Ovary (tissue), 9 donors: Measurements from ENCODE around the gene C3orf20. TPM values are rescaled to one million over a fixed set of nuclear protein-coding genes. Genes with fewer than 3 reads are reported as not detected.

ENCODE experiments used
- DNase-seq, 5 donors: peaks; one replicate each; pipeline ENCODE4 v3.0.0-alpha.2; 2019 to 2020
- H3K27ac ChIP-seq, 2 donors: fragments of 200-600 bp; one replicate each; pipeline versions ENCODE4 v1.5.1 to v1.8.0; 2019 to 2022
- H3K27me3 ChIP-seq: fragments of 200-600 bp; one replicate; pipeline ENCODE4 v1.8.0; 2022
- H3K36me3 ChIP-seq: fragments of 200-600 bp; sonication (generic); one replicate; pipeline ENCODE4 v1.5.1; 2019
- H3K4me1 ChIP-seq: one replicate; pipeline ENCODE4 v1.8.1; 2013; ENCODE audit warnings: mild to moderate bottlenecking, moderate library complexity; ENCODE audit not compliant: insufficient read depth
- H3K4me3 ChIP-seq: fragments of 200-600 bp; sonication (generic); one replicate; pipeline ENCODE4 v1.5.1; 2017
- H3K9me3 ChIP-seq, 2 donors: fragments of 200-600 bp in 1 of 2; sonication (generic) in 1 of 2; one replicate each; pipeline versions ENCODE4 v1.5.1 to v1.8.1; 2013 to 2019; ENCODE audit warnings: mild to moderate bottlenecking in 1 of 2, moderate library complexity in 1 of 2
- CTCF ChIP-seq, 3 donors: fragments of 450-650 bp in 2 of 3; fragments of 200-600 bp in 1 of 3; IDR thresholded peaks; one replicate each; pipeline versions ENCODE4 v1.5.1 to v1.8.0; 2016 to 2022; ENCODE audit warnings: antibody characterized with exemption in 3 of 3, mild to moderate bottlenecking in 1 of 3
- EP300 ChIP-seq: sonication (generic); formaldehyde crosslinking; IDR thresholded peaks from one replicate; pipeline ENCODE4 v1.6.1; 2017; ENCODE audit warnings: antibody characterized with exemption
- POLR2A ChIP-seq: fragments of 450-650 bp; IDR thresholded peaks from one replicate; pipeline ENCODE4 v1.6.1; 2017; ENCODE audit warnings: antibody characterized with exemption, mild to moderate bottlenecking, moderate library complexity
- WGBS, 3 donors: extraction: QIAGEN DNeasy Blood & Tissue Kit in 1 of 3; methylation state at CpG; one replicate each; pipeline versions ENCODE4 v1.1.5 to v1.1.7; 2013 to 2017; 5-methylcytosine and 5-hydroxymethylcytosine counted together
- intact Hi-C, 4 donors: fragments of 100-400 bp; cut with DNase I; formaldehyde crosslinking; loops; one replicate each; pipeline versions ENCODE4 v1.11.0 to v1.15.1; 2022 to 2023
- polyA plus RNA-seq, 2 donors: library from polyadenylated mRNA; stranded (reverse); fragments of 200-250 nt in 1 of 2; fragments of 350-450 nt in 1 of 2; fragmentation: Illumina TruSeq in 1 of 2; extraction: RNeasy Lipid Tissue Mini Kit (QIAGEN cat#74804) in 1 of 2; gene quantifications; one replicate each; pipeline ENCODE4 v1.2.3, GENCODE V29; 2013 to 2014
- total RNA-seq, 7 donors: library from RNA; depleted of rRNA in 2 of 7; stranded (reverse); fragments of >200 nt in 2 of 7; fragmentation: NEBNext Ultra II Directional in 3 of 7; extraction: Animal tissue kit (Norgen Biotek cat#: 25700) in 3 of 7; gene quantifications; one replicate each; pipeline versions ENCODE4 v1.1.0 to v1.2.4, GENCODE V29; 2016 to 2023
- donor health status: DM: no; HTN: no; CAD: no; lungs with moderate emphysema.
- donor health status: DM: no; HTN: no; CAD: no.
- donor health status: Bipolar disorder and iron deficiency.
- donor health status: DM: yes; HTN: yes; CAD: no.
- donor health status: DM: no; HTN: no; CAD: no.
- donor health status: DM: yes; HTN: yes; CAD: no.

The C3orf20 gene
- total and polyA plus RNA-seq, 9 donors: 0.08 to 0.17 (median 0.11) TPM; not detected in 3

GRCh38 chr3:14730703-14731382 lies 55.9 kb downstream of the C3orf20 start:
- WGBS, 3 donors: 87 to 96% (median 91%) methylated on average over 6 of the region's 6 CpGs
- DNase-seq: no peak
- H3K36me3 ChIP-seq: no peaks in the 10 kb centered on the region
- H3K27me3 ChIP-seq: no peaks in the 10 kb centered on the region
- no peak overlapping the region for H3K4me3 ChIP-seq
- H3K9me3 ChIP-seq: no peaks in the 10 kb centered on the region
- intact Hi-C loops: no loop called here
- TF ChIP-seq POLR2A (no peak), EP300 (no peak), CTCF (IDR thresholded peaks at IDR 0.05) (no peak)
- no peak overlapping the region for H3K27ac ChIP-seq
- peaks cover 7% of the 10 kb centered on the region for H3K4me1 ChIP-seq

DNA sequence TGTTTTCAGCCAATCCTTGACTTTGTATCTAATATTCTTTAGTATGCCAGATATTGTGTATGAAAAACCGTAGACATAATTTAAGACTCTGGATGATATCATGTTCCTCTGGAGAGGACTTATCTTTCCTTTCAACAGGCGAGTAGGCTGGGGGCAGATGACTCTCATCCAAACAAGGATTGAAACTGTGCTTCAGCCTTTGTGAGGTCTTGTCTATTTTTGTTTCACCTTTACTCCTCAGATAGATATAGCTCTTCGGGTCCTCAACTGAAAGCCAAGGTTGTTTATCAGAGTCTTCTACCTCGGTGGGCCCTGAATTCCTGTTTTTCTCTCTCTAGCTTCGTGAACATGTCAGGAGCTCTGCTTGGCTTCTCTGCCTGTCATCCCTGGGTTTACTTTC lies 66.0 kb downstream of the C3orf20 start:
- Histone ChIP-seq H3K27me3 (no peaks in the 10 kb centered on the region), H3K4me1 (no peaks in the 10 kb centered on the region), H3K36me3 (no peaks in the 10 kb centered on the region), H3K4me3 (no peak overlapping the region), H3K27ac (no peak overlapping the region), H3K9me3 (no peaks in the 10 kb centered on the region)
- DNase-seq: no peak
- WGBS, 3 donors: 24 to 28% (median 25%) methylated on average over 5 of the region's 5 CpGs
- TF ChIP-seq CTCF (IDR thresholded peaks at IDR 0.05): no peak
- no peak for TF ChIP-seq EP300
- TF ChIP-seq POLR2A: no peak
- intact Hi-C loops: no loop called here

DNA sequence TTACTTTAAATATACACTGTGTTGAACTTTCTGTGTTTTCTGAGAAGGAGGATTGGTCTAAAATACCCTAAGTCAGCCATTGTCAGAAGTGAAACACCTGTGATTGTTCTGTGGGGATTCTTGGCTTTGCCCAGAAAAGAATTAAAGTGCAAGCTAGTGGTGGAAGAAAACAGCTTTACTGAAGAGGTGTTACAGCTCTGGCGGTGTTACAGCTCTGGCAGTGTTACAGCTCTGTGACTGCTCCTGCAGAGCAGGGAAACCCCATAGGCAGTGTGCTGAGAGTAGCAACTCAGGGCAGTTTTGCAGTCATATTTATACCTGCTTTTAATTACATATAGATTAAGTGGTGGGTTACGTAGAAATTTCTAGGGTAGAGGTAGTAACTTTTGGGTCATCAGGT lies 66.6 kb downstream of the C3orf20 start:
- no peaks in the 10 kb centered on the region for H3K27me3 ChIP-seq
- no peak overlapping the region for H3K27ac ChIP-seq
- H3K9me3 ChIP-seq: no peaks in the 10 kb centered on the region
- H3K4me1 ChIP-seq: no peaks in the 10 kb centered on the region
- intact Hi-C loops: no loop called here
- no peaks in the 10 kb centered on the region for H3K36me3 ChIP-seq
- TF ChIP-seq CTCF (IDR thresholded peaks at IDR 0.05) (no peak), POLR2A (no peak), EP300 (no peak)
- WGBS, 3 donors: 61 to 70% (median 64%) methylated on average over 2 of the region's 2 CpGs
- H3K4me3 ChIP-seq: no peak overlapping the region
- DNase-seq: no peak

GRCh38 chr3:14744556-14744955 lies 69.6 kb downstream of the C3orf20 start:
- no peak overlapping the region for H3K27ac ChIP-seq
- no peak overlapping the region for H3K4me3 ChIP-seq
- no peak for TF ChIP-seq EP300
- no peak for TF ChIP-seq POLR2A
- no peak for TF ChIP-seq CTCF (IDR thresholded peaks at IDR 0.05)
- intact Hi-C loops: no loop called here
- DNase-seq: no peak
- H3K36me3 ChIP-seq: no peaks in the 10 kb centered on the region
- H3K9me3 ChIP-seq: no peaks in the 10 kb centered on the region
- H3K27me3 ChIP-seq: no peaks in the 10 kb centered on the region
- H3K4me1 ChIP-seq: no peaks in the 10 kb centered on the region
- WGBS, 3 donors: 60 to 64% (median 60%) methylated on average over 6 of the region's 6 CpGs
